Osteoblast (primary cell): ENCODE results near the gene NCF2. TPM values are rescaled to one million over a fixed set of nuclear protein-coding genes. Genes with fewer than 3 reads are reported as not detected.

Experiments
- DNase-seq: peaks from one replicate; pipeline ENCODE4 v3.0.0; 2011; ENCODE audit warnings: low spot score, mixed read lengths; ENCODE audit not compliant: insufficient read length; ENCODE audit errors: missing footprints
- H2AFZ ChIP-seq: 2 replicates; pipeline ENCODE4 v1.6.0; 2011; ENCODE audit warnings: mild to moderate bottlenecking, low read length
- H3K27ac ChIP-seq: 2 replicates; pipeline ENCODE4 v1.5.1; 2011; ENCODE audit warnings: mild to moderate bottlenecking, low read depth, low read length, moderate library complexity
- H3K27me3 ChIP-seq: 2 replicates; pipeline ENCODE4 v1.6.0; 2012; ENCODE audit warnings: mild to moderate bottlenecking, control low read depth, inconsistent platforms, low read length, moderate library complexity; ENCODE audit not compliant: insufficient read depth
- H3K36me3 ChIP-seq: 2 replicates; pipeline ENCODE4 v1.5.1; 2011; ENCODE audit warnings: mild to moderate bottlenecking, low read length, control low read depth, moderate library complexity; ENCODE audit not compliant: insufficient read depth
- H3K4me1 ChIP-seq: 2 replicates; pipeline ENCODE4 v1.5.1; 2011; ENCODE audit warnings: mild to moderate bottlenecking, low read length, control low read depth, moderate library complexity; ENCODE audit not compliant: insufficient read depth
- H3K4me2 ChIP-seq: 2 replicates; pipeline ENCODE4 v1.6.0; 2011; ENCODE audit warnings: mild to moderate bottlenecking, low read length; ENCODE audit not compliant: insufficient read depth
- H3K4me3 ChIP-seq: fragments of 200-600 bp; sonication (generic); 3 replicates; pipeline ENCODE4 v1.5.1; 2012; ENCODE audit warnings: mild to moderate bottlenecking, low read length, inconsistent platforms; ENCODE audit not compliant: insufficient read depth
- H3K79me2 ChIP-seq: 2 replicates; pipeline ENCODE4 v1.6.0; 2012; ENCODE audit warnings: mild to moderate bottlenecking, low read length, control low read depth, inconsistent platforms; ENCODE audit not compliant: insufficient read depth
- H3K9me3 ChIP-seq: 2 replicates; pipeline ENCODE4 v1.5.1; 2011; ENCODE audit warnings: low read depth, low read length, control low read depth
- H4K20me1 ChIP-seq: 2 replicates; pipeline ENCODE4 v1.6.0; 2012; ENCODE audit warnings: mild to moderate bottlenecking, low read length, control low read depth; ENCODE audit not compliant: insufficient read depth
- total RNA-seq: library from RNA; depleted of rRNA; stranded (reverse); fragments of >200 nt; gene quantifications from 2 replicates; pipeline ENCODE4 v1.2.3, GENCODE V29; 2012
- TF ChIP-seq, protein P1 (sequence below): IDR thresholded peaks from 2 replicates; pipeline ENCODE4 v1.5.1; 2011; ENCODE audit warnings: mild to moderate bottlenecking, low read depth, low read length, moderate library complexity; ENCODE audit errors: extremely low read depth

NCF2 gene
- total RNA-seq, 1 donor: 2.2 TPM

GRCh38 chr1:183537405-183537804 is 52.9 kb downstream of the NCF2 start:
- Histone ChIP-seq H4K20me1 (no peaks in the 10 kb centered on the region), H3K4me3 (no peak overlapping the region), H3K4me1 (no peaks in the 10 kb centered on the region), H2AFZ (no peak overlapping the region), H3K27me3 (no peaks in the 10 kb centered on the region), H3K9me3 (no peaks in the 10 kb centered on the region), H3K4me2 (no peak overlapping the region), H3K36me3 (peaks cover 40% of the 10 kb centered on the region), H3K79me2 (no peaks in the 10 kb centered on the region), H3K27ac (no peak overlapping the region)
- DNase-seq: no peak
- TF ChIP-seq, protein P1, sequence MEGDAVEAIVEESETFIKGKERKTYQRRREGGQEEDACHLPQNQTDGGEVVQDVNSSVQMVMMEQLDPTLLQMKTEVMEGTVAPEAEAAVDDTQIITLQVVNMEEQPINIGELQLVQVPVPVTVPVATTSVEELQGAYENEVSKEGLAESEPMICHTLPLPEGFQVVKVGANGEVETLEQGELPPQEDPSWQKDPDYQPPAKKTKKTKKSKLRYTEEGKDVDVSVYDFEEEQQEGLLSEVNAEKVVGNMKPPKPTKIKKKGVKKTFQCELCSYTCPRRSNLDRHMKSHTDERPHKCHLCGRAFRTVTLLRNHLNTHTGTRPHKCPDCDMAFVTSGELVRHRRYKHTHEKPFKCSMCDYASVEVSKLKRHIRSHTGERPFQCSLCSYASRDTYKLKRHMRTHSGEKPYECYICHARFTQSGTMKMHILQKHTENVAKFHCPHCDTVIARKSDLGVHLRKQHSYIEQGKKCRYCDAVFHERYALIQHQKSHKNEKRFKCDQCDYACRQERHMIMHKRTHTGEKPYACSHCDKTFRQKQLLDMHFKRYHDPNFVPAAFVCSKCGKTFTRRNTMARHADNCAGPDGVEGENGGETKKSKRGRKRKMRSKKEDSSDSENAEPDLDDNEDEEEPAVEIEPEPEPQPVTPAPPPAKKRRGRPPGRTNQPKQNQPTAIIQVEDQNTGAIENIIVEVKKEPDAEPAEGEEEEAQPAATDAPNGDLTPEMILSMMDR: no peak

DNA sequence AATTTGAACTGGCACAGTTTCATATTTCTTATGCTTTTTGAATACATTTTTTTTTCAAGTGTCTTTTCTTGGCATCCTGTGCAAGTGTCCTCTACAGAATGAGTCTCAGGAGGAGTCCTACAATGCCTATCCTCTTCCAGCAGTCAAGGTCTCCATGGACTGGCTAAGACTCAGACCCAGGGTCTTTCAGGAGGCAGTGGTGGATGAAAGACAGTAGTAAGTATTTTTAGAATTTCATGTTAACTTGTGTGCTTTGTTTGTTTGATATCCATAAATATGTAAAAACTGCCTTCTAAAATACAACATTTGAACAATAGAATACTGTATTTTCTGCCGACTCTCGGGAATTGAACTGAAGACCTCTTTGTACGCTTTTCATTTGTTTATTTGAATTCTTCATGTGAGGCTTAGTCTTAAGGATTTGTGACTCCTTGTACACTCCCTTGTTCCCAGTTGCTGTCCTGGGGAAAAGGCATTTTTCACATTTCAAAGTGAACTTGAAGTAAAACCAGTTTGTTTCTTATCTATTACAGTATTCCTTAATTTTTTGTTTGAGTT is 56.6 kb downstream of the NCF2 start:
- no peak for DNase-seq
- no peak overlapping the region for H3K4me2 ChIP-seq
- H3K27ac ChIP-seq: no peak overlapping the region
- TF ChIP-seq, protein P1: no peak
- no peaks in the 10 kb centered on the region for H4K20me1 ChIP-seq
- H3K9me3 ChIP-seq: no peaks in the 10 kb centered on the region
- no peaks in the 10 kb centered on the region for H3K4me1 ChIP-seq
- H3K79me2 ChIP-seq: no peaks in the 10 kb centered on the region
- peaks cover 24% of the 10 kb centered on the region for H3K36me3 ChIP-seq
- H3K27me3 ChIP-seq: no peaks in the 10 kb centered on the region
- H2AFZ ChIP-seq: no peak overlapping the region
- H3K4me3 ChIP-seq: no peak overlapping the region

DNA sequence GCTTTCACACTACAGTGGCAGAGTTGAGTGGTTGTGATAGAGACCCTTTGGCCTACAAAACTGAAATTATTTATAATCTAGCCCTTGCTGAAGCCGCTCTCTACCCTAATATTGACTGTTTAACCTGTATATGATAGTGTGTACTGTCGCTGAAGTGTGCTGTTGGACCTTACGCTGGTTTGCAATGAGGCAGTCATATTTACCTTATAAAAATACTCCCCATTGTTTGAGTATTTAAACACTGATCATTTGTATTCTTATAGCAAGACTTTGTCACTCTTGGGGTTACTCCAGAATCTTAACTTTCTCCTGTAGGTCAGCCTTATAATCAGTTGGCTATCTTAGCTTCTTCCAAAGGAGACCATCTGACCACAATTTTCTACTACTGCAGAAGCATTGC is 61.7 kb downstream of the NCF2 start:
- Histone ChIP-seq H3K9me3 (no peaks in the 10 kb centered on the region), H3K4me1 (no peaks in the 10 kb centered on the region), H3K27ac (no peak overlapping the region), H3K79me2 (peaks cover 6% of the 10 kb centered on the region), H2AFZ (no peak overlapping the region), H3K36me3 (peaks cover 27% of the 10 kb centered on the region), H3K4me3 (no peak overlapping the region), H3K27me3 (no peaks in the 10 kb centered on the region), H4K20me1 (no peaks in the 10 kb centered on the region), H3K4me2 (no peak overlapping the region)
- TF ChIP-seq, protein P1: no peak
- DNase-seq: no peak

GRCh38 chr1:183522104-183522503 is 68.2 kb downstream of the NCF2 start:
- H3K4me1 ChIP-seq: peaks cover 10% of the 10 kb centered on the region
- no peak overlapping the region for H3K4me3 ChIP-seq
- H3K9me3 ChIP-seq: no peaks in the 10 kb centered on the region
- no peaks in the 10 kb centered on the region for H4K20me1 ChIP-seq
- H3K36me3 ChIP-seq: peaks cover 19% of the 10 kb centered on the region
- TF ChIP-seq, protein P1: no peak
- no peak overlapping the region for H3K4me2 ChIP-seq
- H3K27me3 ChIP-seq: no peaks in the 10 kb centered on the region
- H3K79me2 ChIP-seq: peaks cover 6% of the 10 kb centered on the region
- no peak overlapping the region for H3K27ac ChIP-seq
- DNase-seq: no peak
- H2AFZ ChIP-seq: no peak overlapping the region
